ENCODE measurements around the gene LCN12. TPM values are rescaled to one million over a fixed set of nuclear protein-coding genes. Genes with fewer than 3 reads are reported as not detected.

LCN12 gene
- total and polyA plus RNA-seq, 4 donors, result 0.71 to 3.3 (median 1.6) TPM; not detected in 1

DNA sequence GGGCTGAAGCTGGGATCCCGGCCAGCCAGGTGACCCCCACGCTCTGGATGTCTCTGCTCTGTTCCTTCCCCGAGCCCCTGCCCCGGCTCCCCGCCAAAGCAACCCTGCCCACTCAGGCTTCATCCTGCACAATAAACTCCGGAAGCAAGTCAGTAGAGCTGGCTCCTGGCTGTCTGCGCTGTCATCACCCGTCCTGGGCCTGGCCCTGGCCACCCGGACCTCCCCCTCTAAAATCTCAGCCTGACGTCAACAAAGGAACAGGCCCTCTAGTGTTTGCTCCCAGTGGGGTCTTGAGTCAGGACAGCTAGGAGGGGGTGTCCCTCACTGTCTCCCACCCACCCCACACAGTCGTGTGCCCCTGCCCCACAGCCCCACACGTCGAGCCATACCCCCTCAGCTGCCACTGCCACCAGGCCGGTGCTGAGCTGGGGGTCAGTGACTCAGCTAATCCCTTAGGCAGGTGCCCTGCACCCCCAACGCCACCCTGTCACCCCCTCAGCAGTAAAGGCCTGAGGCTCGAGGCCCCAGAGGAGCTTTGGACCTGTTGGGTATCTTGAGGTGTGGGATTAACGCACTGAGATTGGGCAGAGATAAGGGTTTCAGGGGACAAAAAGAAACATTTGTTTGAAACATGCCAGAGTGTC, 29.6 kb downstream of the LCN12 start:
- Histone ChIP-seq H3K4me3 (ENCODE audit: low read length in 2 of 2) (no peak overlapping the region), H3K4me1 (ENCODE audit: control insufficient read depth in 1 of 2, insufficient read depth in 2 of 2, low read length in 2 of 2) (no peaks in the 10 kb centered on the region), H3K27me3 (ENCODE audit: control insufficient read depth in 1 of 2, insufficient read depth in 2 of 2, low read length in 1 of 2) (no peaks in the 10 kb centered on the region), H3K9me3 (ENCODE audit: control insufficient read depth, low read length) (no peaks in the 10 kb centered on the region), H3K27ac (ENCODE audit: low read depth in 1 of 2, low read length in 2 of 2) (no peak overlapping the region), H3K36me3 (ENCODE audit: control insufficient read depth in 1 of 2, insufficient read depth in 2 of 2, low read length in 1 of 2) (no peaks in the 10 kb centered on the region)
- intact Hi-C loops (cut with DNase I), result no loop called here
- DNase-seq (no peak), ATAC-seq (ENCODE audit: low FRiP score) (no peak)
- WGBS, 2 donors, result 76 to 77% methylated on average over 17 of the region's 17 CpGs

DNA sequence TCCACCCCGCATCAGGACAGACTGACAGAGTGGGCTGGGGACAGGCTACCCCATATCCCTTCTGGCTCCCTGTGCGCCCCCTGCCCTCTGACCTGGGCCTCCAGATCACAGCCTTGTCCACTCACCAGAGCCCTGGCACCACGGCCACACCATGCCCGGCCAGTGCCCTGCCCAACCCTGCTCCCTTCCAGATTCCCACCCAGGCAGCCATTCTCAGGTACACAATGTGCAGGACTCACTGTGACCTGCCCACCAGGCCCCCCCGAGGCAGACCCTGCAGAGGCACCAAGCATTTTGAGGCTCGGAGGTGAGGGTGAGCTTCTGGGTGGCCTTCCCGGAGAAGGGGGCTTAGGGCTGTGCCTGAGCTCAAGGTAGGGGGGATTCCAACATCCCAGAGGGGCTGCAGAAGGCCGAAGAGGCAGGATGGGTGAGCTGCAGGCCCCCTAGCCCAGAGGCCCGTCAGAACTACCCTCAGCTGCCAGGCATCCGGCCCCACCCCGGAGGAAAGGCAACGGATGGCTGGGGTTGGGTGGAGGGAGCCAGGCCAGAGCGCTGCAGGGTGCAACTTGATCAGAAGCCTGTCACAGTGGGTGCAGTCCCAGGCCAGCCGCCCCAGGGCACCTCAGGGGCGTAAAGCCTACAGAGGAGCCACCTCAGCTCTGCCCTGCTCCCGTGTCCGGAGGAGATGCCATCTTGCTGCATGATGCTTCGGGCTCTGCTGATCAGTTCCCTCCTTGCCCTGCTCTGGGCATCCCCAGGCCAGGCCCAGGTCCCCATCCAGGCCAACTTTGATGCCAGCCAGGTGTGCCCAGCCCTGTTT, 30.4 kb downstream of the LCN12 start, which contains the start of gene LCNL1:
Gene LCNL1 (plus strand): TSS at position 762 of the 820 bp plus-strand sequence. CDS start 594 bp downstream, outside the sequence.
- Histone ChIP-seq H3K4me1 (ENCODE audit: control insufficient read depth in 1 of 2, insufficient read depth in 2 of 2, low read length in 2 of 2) (no peaks in the 10 kb centered on the region), H3K4me3 (ENCODE audit: low read length in 2 of 2) (no peak within 1 kb of the TSS), H3K36me3 (ENCODE audit: control insufficient read depth in 1 of 2, insufficient read depth in 2 of 2, low read length in 1 of 2) (no peaks in the 10 kb centered on the region), H3K27me3 (ENCODE audit: control insufficient read depth in 1 of 2, insufficient read depth in 2 of 2, low read length in 1 of 2) (no peaks in the 10 kb centered on the region), H3K27ac (ENCODE audit: low read depth in 1 of 2, low read length in 2 of 2) (no peak within 1 kb of the TSS), H3K9me3 (ENCODE audit: control insufficient read depth, low read length) (no peaks in the 10 kb centered on the region)
- ATAC-seq (ENCODE audit: low FRiP score), result no peak
- DNase-seq, result no peak
- intact Hi-C loops (cut with DNase I), result no loop called here
- WGBS, 2 donors, result 88% methylated on average over 18 of the region's 18 CpGs

DNA sequence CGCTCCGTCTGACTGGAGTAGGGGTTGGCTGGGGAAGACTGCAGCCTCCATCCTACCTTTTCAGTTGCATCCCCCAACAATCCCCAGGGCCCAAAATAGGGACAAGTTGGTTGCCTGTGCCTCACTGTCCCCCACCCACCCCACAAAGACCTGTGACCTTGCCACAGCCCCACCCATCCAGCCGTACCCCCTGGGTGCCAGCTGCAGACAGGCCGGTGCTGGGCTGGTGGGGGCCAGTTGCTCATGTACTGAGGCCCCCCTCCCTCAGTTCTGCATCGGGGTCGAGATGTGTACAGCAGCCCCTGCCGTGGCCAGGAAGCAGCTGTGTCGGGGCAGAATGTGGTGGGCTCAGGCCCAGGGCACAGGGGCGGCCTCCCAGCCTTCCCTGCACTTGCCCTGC, 31.1 kb downstream of the LCN12 start:
- WGBS, 2 donors, result 91 to 92% methylated on average over 9 of the region's 9 CpGs
- H3K27ac ChIP-seq (ENCODE audit: low read depth in 1 of 2, low read length in 2 of 2), result no peak overlapping the region
- intact Hi-C loops (cut with DNase I), result no loop called here
- H3K9me3 ChIP-seq (ENCODE audit: control insufficient read depth, low read length), result no peaks in the 10 kb centered on the region
- ATAC-seq (ENCODE audit: low FRiP score) (no peak), DNase-seq (no peak)
- H3K4me3 ChIP-seq (ENCODE audit: low read length in 2 of 2), result no peak overlapping the region
- H3K36me3 ChIP-seq (ENCODE audit: control insufficient read depth in 1 of 2, insufficient read depth in 2 of 2, low read length in 1 of 2), result no peaks in the 10 kb centered on the region
- no peaks in the 10 kb centered on the region for H3K27me3 ChIP-seq (ENCODE audit: control insufficient read depth in 1 of 2, insufficient read depth in 2 of 2, low read length in 1 of 2)
- H3K4me1 ChIP-seq (ENCODE audit: control insufficient read depth in 1 of 2, insufficient read depth in 2 of 2, low read length in 2 of 2), result no peaks in the 10 kb centered on the region

DNA sequence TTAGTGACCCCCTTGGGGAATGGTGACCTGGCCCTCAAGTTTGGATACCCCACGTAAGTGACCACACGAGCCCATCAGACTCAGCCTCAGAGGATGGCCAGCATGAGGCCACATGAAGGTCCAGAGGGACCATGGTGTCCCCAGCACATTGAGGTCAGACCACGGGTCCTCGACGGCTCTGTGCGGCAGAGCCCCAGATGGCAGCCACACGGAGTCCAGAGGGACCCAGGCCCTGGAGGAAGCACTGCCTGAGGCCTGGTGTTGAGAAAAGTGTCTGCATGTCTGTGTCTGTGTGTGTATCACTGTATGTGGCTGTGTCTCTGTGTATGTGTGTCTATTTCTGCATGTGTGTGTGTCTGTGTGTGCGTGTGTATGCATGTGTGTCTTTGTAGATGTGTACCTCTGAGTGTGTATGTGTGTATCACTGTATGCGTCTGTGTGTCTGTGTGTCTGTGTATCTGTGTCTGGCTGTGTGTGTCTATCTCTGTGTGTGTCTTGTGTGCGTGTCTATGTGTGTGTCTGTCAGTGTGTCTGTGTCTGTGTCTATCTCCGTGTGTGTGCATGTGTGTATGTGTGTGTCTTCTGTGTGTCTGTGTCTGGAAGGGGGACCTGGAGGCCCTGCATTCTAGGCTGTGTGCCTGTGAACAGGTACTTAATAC, 31.7 kb downstream of the LCN12 start:
- WGBS, 2 donors, result 84 to 87% methylated on average over 11 of the region's 11 CpGs
- Histone ChIP-seq H3K4me1 (ENCODE audit: control insufficient read depth in 1 of 2, insufficient read depth in 2 of 2, low read length in 2 of 2) (no peaks in the 10 kb centered on the region), H3K27me3 (ENCODE audit: control insufficient read depth in 1 of 2, insufficient read depth in 2 of 2, low read length in 1 of 2) (no peaks in the 10 kb centered on the region)

DNA sequence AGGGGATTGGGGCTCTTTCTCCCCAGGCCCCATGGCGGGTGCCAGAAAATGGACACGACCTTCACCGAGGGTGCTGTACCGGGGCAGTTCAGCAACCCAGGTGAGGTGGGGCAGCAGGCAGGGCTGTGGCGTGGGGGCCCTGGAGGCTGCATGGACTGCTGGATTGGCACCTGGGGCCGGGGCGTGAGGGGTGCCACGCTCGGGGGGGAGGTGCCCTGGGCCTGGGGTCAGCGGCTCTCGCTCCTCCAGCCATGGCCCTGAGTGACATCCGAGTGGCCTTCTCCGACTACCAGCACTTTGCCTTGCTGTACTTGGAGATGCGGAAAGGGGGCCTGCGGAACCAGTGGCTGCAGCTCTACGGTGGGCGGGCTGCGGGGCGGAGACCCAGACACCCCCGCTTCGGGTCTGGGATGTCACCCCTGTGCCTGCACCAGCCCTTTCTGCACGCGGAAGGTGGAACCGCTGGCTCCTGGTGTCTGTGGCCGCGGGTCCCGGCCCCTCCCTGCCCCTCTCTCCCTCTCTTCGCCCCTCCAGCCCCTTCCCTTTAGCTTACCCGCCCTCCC, 32.5 kb downstream of the LCN12 start:
- H3K27me3 ChIP-seq (ENCODE audit: control insufficient read depth in 1 of 2, insufficient read depth in 2 of 2, low read length in 1 of 2), result no peaks in the 10 kb centered on the region
- H3K4me1 ChIP-seq (ENCODE audit: control insufficient read depth in 1 of 2, insufficient read depth in 2 of 2, low read length in 2 of 2), result no peaks in the 10 kb centered on the region
- ATAC-seq (ENCODE audit: low FRiP score) (no peak), DNase-seq (no peak)
- no peaks in the 10 kb centered on the region for H3K36me3 ChIP-seq (ENCODE audit: control insufficient read depth in 1 of 2, insufficient read depth in 2 of 2, low read length in 1 of 2)
- intact Hi-C loops (cut with DNase I), result no loop called here
- H3K9me3 ChIP-seq (ENCODE audit: control insufficient read depth, low read length), result no peaks in the 10 kb centered on the region
- WGBS, 2 donors, result 59 to 66% methylated on average over 16 to 29 of the region's 29 CpGs
- H3K27ac ChIP-seq (ENCODE audit: low read depth in 1 of 2, low read length in 2 of 2), result no peak overlapping the region
- H3K4me3 ChIP-seq (ENCODE audit: low read length in 2 of 2), result no peak overlapping the region

More for the DNA sequence above, 31.7 kb downstream of the LCN12 start:
- ATAC-seq (ENCODE audit: low FRiP score) (no peak), DNase-seq (no peak)
- intact Hi-C loops (cut with DNase I), result no loop called here
- Histone ChIP-seq H3K27ac (ENCODE audit: low read depth in 1 of 2, low read length in 2 of 2) (no peak overlapping the region), H3K9me3 (ENCODE audit: control insufficient read depth, low read length) (no peaks in the 10 kb centered on the region), H3K36me3 (ENCODE audit: control insufficient read depth in 1 of 2, insufficient read depth in 2 of 2, low read length in 1 of 2) (no peaks in the 10 kb centered on the region), H3K4me3 (ENCODE audit: low read length in 2 of 2) (no peak overlapping the region)

DNA sequence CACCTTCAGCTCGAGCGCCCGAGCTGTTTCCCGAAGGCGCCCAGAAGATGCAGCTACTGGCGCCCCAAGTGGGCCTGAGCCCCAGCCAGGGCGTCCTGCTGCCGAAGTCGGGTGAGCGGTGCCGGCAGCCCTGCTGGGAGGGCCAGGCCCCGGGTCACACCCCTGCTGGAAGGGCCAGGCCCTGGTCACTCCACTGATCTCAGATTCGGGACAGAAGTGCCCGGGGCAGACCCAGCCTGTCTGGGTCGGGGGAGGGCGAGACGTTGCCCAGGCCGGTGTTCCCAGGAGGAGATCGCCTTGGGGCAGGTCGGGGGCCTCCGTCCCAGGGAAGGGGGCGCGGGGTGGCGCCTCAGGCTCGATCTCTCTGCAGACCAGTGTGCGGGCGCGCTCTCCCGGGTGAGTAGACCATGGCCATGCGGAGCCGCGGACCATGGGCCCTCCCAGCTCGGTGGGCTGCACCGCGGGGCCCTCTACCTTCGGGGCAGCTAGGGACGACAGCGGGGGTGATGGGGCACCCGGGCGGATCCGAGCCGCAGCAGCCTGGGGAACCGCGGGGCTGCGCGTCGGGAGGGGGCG, 33.0 kb downstream of the LCN12 start:
- ATAC-seq (ENCODE audit: low FRiP score) (no peak), DNase-seq (no peak)
- Histone ChIP-seq H3K4me3 (ENCODE audit: low read length in 2 of 2) (no peak overlapping the region), H3K27me3 (ENCODE audit: control insufficient read depth in 1 of 2, insufficient read depth in 2 of 2, low read length in 1 of 2) (no peaks in the 10 kb centered on the region), H3K4me1 (ENCODE audit: control insufficient read depth in 1 of 2, insufficient read depth in 2 of 2, low read length in 2 of 2) (no peaks in the 10 kb centered on the region), H3K36me3 (ENCODE audit: control insufficient read depth in 1 of 2, insufficient read depth in 2 of 2, low read length in 1 of 2) (no peaks in the 10 kb centered on the region), H3K27ac (ENCODE audit: low read depth in 1 of 2, low read length in 2 of 2) (no peak overlapping the region), H3K9me3 (ENCODE audit: control insufficient read depth, low read length) (no peaks in the 10 kb centered on the region)
- intact Hi-C loops (cut with DNase I), result no loop called here
- WGBS, 2 donors, result 8 to 9% methylated on average over 39 to 48 of the region's 48 CpGs

DNA sequence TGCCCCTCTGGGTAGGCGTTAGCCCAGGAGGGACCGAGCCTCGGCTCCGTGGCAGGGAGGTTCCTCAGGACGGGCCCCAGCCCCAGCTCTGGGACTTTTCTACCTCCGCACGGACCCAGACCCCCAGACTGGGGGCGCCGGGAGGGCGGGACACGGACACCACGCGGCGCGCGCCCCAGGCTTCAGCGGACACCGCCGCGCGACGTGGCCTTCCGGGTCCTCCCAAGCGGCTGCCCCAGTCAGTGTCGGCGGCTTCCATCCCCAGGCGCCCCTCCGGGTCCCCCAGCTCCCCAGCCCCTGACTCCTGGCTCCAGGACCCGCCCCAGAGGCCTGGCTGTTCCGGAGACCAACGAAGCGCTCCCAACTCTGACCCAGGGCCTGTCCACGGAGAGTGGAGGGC, 33.8 kb downstream of the LCN12 start:
- intact Hi-C loops (cut with DNase I), result no loop called here
- H3K4me1 ChIP-seq (ENCODE audit: control insufficient read depth in 1 of 2, insufficient read depth in 2 of 2, low read length in 2 of 2), result no peaks in the 10 kb centered on the region
- ATAC-seq (ENCODE audit: low FRiP score), result no peak
- no peak overlapping the region for H3K4me3 ChIP-seq (ENCODE audit: low read length in 2 of 2)
- H3K9me3 ChIP-seq (ENCODE audit: control insufficient read depth, low read length), result no peaks in the 10 kb centered on the region
- H3K27ac ChIP-seq (ENCODE audit: low read depth in 1 of 2, low read length in 2 of 2), result no peak overlapping the region
- DNase-seq, result no peak
- H3K27me3 ChIP-seq (ENCODE audit: control insufficient read depth in 1 of 2, insufficient read depth in 2 of 2, low read length in 1 of 2), result no peaks in the 10 kb centered on the region
- H3K36me3 ChIP-seq (ENCODE audit: control insufficient read depth in 1 of 2, insufficient read depth in 2 of 2, low read length in 1 of 2), result no peaks in the 10 kb centered on the region
- 22 to 28% methylated on average over 25 to 33 of the region's 33 CpGs for WGBS, 2 donors

DNA sequence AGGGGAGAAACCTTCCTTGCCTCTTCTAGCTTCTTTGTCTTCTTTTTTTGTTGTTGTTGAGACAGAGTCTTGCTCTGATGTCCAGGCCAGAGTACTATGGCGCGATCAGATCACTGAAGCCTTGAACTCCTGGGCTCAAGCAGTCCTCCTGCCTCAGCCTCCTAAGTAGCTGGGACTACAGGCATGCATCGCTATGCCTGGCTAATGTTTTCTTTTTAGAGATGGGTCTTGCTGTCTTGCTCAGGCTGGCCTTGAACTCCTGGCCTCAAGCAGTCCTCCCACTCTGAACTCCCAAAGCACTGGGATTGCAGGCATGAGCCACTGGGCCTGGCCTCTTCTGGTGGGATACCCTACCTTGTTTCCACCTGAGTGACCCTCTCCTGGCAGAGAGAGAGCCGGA, 36.8 kb downstream of the LCN12 start:
- WGBS, 2 donors, result 95 to 96% methylated on average over 4 of the region's 4 CpGs
- Histone ChIP-seq H3K9me3 (ENCODE audit: control insufficient read depth, low read length) (no peaks in the 10 kb centered on the region), H3K27ac (ENCODE audit: low read depth in 1 of 2, low read length in 2 of 2) (no peak overlapping the region), H3K36me3 (ENCODE audit: control insufficient read depth in 1 of 2, insufficient read depth in 2 of 2, low read length in 1 of 2) (no peaks in the 10 kb centered on the region), H3K4me3 (ENCODE audit: low read length in 2 of 2) (no peak overlapping the region), H3K4me1 (ENCODE audit: control insufficient read depth in 1 of 2, insufficient read depth in 2 of 2, low read length in 2 of 2) (peaks cover 0 to 4% of the 10 kb centered on the region in 2 donors), H3K27me3 (ENCODE audit: control insufficient read depth in 1 of 2, insufficient read depth in 2 of 2, low read length in 1 of 2) (no peaks in the 10 kb centered on the region)
- intact Hi-C loops (cut with DNase I), result no loop called here
- no peak for ATAC-seq (ENCODE audit: low FRiP score)
- DNase-seq, result no peak

Data from aorta (tissue), 5 donors.